Ovary (tissue), 3 donors: ENCODE data around the gene INHBC.

Source experiments
- POLR2A ChIP-seq: fragments of 450-650 bp; IDR thresholded peaks from one replicate; pipeline ENCODE4 v1.6.1; 2017; ENCODE audit warnings: antibody characterized with exemption, mild to moderate bottlenecking, moderate library complexity
- TF ChIP-seq, protein P1 (sequence below), 3 donors: fragments of 450-650 bp in 2 of 3; fragments of 200-600 bp in 1 of 3; IDR thresholded peaks; one replicate each; pipeline versions ENCODE4 v1.5.1 to v1.8.0; 2016 to 2022; ENCODE audit warnings: antibody characterized with exemption in 3 of 3, mild to moderate bottlenecking in 1 of 3
- donor health status: DM: no; HTN: no; CAD: no.

GRCh38 chr12:57404966-57405640 is 29.5 kb upstream of the INHBC start:
- TF ChIP-seq, protein P1, sequence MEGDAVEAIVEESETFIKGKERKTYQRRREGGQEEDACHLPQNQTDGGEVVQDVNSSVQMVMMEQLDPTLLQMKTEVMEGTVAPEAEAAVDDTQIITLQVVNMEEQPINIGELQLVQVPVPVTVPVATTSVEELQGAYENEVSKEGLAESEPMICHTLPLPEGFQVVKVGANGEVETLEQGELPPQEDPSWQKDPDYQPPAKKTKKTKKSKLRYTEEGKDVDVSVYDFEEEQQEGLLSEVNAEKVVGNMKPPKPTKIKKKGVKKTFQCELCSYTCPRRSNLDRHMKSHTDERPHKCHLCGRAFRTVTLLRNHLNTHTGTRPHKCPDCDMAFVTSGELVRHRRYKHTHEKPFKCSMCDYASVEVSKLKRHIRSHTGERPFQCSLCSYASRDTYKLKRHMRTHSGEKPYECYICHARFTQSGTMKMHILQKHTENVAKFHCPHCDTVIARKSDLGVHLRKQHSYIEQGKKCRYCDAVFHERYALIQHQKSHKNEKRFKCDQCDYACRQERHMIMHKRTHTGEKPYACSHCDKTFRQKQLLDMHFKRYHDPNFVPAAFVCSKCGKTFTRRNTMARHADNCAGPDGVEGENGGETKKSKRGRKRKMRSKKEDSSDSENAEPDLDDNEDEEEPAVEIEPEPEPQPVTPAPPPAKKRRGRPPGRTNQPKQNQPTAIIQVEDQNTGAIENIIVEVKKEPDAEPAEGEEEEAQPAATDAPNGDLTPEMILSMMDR (IDR thresholded peaks at IDR 0.05): no peak
- TF ChIP-seq POLR2A: no peak
